ENCODE data around the gene TMEM175.

TMEM175 gene

DNA sequence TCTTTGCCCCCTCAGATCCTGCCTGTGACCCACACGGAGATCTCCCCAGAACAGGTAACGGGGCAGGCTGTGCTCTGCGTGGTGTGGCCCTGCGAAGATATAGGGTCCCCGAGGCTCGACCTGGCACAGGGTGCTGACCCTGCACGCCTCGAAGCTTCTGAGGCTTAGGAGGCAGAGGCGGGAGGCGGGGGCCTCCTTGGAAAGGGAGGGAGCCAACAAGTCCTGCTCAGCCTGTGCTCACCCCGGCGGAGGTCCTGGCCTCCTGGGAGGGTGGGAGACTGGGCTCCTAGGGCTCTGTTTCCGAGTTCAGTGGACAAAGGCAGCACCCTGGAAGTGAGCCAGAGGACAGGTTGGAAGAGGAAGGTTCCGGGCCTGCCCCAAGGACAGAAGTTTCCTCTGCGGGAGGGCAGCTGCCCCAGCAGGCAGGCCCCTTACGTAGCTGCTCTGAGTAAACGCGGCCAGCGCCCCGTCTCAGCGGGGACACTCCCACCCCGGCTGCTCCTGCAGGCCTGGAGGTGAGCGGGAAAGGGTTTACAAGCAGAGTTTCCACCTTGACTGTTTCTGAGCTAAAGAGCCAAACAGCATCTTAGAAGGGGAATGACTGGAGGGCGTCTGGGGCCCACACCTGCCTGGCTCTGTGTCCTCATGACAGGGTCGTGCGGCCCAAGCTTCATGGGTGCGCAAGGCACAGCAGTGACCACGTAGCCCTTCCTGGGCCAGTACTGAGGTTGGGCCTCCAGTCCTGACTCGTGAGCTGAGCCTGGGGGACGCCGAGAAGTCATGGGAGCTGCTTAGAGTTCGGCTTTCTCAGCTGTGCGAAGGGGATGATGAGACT, 16.1 kb downstream of the TMEM175 start:
- no peak for DNase-seq

DNA sequence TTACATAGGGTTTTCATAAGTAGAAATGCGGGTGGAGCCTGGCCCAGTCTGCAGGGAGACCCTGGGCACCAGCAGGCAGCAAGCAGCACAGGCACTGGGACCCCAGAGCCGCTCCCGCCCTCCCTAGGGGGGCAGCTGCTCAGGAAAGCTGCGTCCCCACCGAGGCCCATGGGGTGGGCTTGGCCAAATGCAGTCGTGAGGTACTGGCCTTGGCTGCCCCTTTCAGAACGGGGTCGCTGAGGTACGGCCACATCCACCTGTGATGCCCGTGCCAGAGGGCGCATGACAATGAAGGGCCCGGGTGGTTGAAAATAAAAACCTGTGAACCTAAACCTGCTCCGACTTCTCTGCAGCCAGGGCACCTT, 16.7 kb downstream of the TMEM175 start:
- DNase-seq: no peak

DNA sequence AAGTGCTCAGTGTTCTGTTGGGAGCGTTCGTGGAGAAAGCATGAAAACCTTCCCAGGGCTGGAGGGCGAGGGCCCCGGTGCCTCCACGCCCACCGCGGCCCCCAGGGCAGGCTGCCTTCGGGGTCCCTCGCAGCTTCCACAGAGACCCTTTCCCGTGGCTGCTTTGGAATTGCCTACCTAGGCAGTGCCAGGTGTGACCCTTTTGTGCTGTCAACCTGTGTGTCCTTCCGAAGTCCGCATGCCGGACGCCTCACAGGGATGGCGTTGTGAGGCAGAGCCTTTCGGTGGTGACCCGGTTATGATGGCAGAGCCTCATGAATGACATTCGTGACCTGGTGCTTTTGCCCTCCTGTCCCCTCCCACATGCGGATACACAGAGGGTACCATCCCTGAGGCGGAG, 17.4 kb downstream of the TMEM175 start:
- no peak for DNase-seq

DNA sequence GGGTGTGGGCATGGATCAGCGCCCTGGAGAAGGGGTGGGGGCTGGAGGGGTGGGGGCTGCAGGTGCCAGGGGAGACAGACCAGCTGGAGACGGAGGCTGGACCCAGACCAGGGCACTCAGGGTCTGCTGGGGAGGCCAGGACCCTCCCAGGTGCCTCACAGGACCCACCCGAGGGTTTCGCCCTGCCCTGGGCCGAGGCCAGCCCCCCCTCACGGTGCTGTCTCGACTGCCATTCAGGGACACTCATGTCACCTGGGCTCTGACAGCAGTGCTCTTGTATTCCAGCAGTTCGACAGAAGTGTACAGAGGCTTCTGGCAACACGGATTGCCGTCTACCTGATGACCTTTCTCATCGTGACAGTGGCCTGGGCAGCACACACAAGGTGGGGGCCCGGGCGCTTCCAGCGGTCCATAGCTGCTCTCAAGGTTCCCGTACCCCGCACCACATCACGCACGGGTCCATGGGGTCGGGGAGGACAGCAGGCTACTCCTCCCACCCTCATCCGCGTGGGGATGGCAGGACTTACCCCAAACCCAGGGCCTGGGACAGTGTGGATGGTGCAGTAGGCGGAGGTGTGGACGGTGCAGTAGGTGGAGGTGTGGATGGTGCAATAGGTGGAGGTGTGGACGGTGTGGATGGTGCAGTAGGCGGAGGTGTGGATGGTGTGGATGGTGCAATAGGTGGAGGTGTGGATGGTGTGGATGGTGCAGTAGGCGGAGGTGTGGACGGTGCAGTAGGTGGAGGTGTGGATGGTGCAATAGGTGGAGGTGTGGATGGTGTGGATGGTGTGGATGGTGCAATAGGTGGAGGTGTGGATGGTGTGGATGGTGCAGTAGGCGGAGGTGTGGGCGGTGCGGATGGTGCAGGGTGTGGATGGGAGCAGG, 18.1 kb downstream of the TMEM175 start:
- DNase-seq: no peak

DNA sequence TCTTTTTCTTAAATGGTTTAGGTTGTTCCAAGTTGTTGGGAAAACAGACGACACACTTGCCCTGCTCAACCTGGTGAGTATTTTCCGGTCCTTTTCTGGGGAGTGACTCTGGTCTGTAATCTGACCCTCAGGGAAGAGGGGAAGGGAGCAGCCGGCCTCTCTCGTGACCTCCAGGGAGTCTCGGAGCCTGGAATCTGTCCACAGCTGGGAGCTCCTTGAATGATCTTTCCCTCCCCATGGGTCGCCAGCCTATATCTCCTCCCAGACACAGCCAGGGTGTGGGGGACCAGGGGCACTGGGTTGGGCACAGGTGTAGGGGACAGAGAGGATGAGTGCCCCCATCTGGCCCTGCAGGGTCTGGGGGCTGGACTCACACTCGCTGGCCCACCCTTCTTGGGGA, 18.9 kb downstream of the TMEM175 start:
- DNase-seq: no peak

DNA sequence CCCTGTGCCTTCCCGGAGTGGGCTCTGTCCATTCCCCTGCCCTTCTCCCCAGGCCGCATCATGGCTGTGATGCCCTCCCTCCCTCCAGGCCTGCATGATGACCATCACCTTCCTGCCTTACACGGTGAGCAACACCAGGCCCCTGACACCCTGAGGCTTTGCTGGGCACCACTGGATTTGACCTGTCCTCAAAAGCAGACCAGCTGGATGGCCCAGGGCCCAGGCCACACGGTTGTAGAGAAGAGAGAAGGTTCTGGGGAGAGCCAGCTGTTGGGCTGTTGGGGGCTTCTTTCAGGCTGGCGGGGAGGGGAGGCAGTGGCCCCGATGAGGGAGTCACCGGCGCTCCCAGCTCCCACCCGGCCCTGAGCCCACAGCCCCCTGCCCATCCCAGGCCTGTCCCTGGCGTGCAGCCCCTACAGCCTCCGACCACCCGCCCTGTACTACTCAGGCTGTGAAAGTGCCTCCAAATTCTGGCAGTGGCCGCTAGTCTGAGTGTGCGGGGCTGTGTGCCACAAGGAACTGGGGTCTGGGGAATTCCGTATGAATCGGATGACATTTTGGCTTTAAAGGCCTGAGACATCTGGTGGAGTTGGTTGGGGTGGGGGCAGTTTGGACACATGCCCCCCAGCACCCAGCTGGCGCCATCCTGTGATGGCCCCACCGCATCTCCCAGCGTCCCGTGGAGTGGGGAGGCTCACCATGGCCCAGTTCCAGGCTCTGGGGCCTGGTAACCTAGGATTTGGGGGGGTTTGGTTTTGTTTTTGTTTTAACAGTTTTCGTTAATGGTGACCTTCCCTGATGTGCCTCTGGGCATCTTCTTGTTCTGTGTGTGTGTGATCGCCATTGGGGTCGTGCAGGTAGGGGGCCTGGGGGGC, 19.6 kb downstream of the TMEM175 start:
- DNase-seq: no peak

DNA sequence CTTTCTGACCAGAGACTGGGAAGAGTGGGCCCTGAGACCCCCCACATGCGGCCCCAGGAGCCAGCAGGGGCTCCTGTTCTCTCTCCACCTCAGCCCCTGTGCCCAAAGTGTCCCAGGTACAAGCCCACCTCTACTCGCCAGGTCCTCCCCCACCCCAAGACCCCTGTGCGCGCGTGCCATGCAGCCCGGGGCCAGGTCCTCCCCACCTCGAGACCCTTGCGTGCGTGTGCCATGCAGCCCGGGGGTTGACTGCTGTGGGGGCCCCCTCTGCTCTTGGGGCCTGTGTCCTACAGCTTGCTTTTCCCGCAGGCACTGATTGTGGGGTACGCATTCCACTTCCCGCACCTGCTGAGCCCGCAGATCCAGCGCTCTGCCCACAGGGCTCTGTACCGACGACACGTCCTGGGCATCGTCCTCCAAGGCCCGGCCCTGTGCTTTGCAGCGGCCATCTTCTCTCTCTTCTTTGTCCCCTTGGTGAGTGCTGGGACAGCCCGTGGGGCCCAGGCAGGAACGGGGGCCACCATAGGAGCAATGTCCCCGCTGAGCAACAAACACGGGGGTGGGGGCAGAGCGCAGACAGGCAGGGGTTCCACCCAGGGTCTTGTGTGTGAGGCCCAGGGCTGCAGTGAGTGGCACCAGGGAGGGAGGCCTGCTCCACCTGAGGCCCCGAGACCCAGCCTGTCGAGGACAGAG, 20.8 kb downstream of the TMEM175 start:
- DNase-seq: no peak

DNA sequence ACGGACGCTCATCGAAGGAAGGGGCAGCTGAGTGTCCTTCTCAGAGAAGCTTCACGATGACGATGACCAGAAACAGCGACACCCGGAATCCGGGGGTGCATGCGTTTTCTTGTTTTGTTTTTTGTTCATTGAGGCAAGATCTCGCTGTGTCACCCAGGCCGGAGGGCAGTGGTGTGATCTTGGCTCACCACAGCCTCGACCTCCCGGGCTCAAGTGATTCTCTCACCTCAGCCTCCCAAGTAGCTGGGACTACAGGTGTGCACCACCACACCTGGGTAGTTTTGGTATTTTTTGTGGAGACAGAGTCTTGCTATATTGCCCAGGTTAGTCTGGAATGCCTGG, 21.3 kb downstream of the TMEM175 start:
- DNase-seq: no peak

DNA sequence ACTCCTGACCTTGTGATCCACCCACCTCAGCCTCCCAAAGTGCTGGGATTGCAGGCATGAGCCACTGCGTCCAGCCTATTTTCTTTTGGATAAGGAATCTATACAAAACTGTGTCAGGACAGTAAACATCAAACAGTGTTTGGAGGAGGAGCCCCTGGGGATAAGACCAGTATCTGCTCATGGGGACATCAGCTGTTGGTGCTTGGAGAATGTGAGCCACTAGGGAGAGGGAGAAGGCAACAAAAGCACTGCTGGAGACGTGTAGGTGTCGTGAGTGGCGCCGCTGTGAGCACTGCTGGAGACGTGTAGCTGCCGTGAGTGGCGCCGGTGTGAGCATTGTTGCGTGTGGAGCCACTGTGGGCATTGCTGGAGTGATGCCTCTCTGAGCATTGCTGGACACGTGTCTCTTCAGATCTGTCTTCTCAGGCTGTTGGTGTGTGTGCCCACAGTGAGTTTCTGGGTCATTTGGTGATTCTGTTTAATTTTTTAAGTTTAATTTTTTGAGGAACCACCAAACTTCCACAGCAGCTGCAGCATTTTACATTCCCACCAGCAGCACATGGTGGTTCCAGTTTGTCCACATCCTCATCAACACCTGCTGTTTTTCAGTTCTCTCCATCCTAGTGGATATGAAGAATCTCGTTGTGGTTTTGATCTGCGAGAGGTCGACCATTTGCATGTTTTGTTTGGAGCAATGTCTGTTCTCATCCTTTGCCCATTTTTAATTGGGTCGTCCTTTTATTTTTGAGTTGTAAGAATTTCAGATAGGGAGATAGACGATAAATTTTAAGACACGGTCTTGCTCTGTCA, 22.2 kb downstream of the TMEM175 start:
- DNase-seq: no peak

DNA sequence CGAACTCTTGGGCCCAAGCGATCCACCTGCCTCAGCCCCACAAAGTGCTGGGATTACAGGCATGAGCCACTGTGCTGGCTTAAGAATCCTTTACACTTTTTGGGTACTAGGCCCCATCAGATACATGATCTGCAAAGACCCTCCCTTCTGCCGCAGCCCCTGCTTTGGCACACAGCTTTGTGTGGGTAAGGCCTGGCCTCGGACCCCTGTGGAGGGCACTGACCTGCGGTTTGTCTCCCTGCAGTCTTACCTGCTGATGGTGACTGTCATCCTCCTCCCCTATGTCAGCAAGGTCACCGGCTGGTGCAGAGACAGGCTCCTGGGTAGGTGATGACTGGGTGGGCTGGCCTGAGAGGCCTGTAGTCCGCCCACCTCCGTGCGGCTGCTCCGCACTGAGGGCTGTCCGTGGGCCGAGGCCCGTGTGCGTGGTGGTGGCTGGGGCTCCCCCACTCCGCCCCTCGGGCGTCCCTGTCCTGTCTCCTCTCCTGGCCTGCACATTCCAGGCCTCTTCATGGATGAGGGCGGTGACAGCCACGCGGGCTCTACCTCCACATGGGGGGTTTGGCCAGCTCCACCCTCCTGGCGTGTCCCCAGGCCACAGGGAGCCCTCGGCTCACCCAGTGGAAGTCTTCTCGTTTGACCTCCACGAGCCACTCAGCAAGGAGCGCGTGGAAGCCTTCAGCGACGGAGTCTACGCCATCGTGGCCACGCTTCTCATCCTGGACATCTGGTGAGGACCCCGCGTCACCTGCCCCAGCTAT, 23.1 kb downstream of the TMEM175 start:
- DNase-seq: no peak

DNA sequence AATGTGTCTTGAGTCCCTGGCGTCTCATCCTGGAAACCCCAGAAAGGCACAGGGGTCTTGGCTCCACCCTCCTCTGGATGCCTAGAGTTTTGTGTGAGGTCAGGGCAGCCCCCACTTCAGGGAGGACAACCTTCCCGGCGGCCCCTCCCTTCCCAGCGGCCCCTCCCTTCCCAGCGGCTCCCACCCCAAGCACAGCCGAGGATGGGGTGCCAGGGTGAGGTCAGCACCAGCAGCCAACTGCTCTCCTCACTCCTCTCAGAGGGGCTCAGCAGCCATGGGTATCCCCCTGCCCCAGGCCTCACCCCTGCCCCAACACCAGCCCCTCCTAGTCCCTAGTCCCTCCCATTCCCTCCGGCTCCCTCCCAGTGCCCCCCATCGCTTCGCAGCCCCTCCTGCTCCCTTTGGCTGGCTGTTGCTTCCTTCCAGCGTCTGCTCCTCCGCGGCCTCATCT, 23.7 kb downstream of the TMEM175 start:
- no peak for DNase-seq

DNA sequence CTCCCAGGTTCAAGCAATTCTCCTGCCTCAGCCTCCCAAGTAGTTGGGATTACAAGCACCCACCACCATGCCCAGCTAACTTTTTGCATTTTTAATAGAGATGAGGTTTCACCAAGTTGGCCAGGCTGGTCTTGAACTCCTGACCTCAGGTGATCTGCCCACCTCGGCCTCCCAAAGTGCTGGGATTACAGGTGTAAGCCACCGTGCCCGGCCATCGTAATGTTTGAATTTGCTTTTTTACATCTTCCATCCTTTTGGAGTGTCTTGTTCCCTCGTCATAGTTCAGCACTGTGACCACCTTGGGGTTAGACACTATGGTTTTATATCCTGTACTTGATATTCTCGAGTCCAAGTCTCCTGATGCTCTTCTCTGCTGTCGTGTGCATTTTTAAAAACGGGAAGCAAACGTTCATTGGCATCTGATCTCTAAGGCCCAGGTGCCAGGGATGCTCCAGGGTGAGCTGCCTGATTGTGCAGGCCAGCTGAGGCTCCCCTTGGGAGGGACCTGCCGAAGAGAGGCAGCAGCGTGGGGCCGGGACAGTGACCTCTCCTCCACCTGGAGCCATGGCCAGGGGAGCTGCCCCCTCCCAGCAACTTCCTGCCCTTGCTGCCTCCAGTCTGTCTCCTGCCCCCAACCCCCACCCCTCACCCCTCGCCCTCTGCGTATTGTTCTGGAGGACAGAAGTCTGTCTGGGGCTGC, 24.4 kb downstream of the TMEM175 start:
- no peak for DNase-seq

DNA sequence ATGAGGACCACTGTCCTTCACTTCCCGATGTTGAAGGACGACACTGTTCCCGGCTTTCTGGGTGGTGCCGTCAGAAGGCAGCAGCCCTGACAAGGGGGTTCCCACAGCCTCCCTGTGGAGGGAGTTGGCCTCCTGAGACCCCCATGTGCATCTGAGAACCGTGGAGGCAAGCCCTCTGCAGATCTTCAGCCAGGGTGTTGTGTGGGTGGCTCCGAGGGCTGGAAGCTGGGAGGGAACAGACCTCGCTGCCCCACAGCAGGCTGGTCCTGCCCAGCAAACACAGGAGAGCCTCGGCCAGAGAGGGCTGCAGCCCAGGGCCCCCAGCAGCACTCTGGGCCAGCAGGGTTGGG, 24.9 kb downstream of the TMEM175 start:
- no peak for DNase-seq

DNA sequence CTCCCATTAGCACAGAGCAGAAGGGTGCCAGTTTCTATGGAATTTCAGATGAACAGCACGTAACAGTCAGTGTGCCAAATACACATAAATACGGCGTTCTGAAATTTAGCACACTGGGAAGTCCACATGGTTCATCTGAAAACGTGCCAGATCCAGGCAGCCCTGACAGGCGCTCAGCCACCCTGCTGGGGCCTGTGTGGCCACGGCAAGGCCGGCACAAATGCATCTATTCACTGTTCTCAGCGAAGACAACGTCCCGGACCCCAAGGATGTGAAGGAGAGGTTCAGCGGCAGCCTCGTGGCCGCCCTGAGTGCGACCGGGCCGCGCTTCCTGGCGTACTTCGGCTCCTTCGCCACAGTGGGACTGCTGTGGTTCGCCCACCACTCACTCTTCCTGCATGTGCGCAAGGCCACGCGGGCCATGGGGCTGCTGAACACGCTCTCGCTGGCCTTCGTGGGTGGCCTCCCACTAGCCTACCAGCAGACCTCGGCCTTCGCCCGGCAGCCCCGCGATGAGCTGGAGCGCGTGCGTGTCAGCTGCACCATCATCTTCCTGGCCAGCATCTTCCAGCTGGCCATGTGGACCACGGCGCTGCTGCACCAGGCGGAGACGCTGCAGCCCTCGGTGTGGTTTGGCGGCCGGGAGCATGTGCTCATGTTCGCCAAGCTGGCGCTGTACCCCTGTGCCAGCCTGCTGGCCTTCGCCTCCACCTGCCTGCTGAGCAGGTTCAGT, 25.5 kb downstream of the TMEM175 start:
- no peak for DNase-seq

DNA sequence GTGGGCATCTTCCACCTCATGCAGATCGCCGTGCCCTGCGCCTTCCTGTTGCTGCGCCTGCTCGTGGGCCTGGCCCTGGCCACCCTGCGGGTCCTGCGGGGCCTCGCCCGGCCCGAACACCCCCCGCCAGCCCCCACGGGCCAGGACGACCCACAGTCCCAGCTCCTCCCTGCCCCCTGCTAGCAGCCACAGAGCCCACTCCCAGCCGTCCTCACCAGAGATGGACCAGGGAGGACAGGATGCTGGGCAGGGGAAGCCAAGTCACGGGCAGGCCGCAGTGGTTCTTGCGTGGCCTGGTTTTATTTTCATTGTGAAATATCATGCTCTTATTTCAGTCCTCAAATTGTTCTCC, 26.0 kb downstream of the TMEM175 start:
- no peak for DNase-seq

DNA sequence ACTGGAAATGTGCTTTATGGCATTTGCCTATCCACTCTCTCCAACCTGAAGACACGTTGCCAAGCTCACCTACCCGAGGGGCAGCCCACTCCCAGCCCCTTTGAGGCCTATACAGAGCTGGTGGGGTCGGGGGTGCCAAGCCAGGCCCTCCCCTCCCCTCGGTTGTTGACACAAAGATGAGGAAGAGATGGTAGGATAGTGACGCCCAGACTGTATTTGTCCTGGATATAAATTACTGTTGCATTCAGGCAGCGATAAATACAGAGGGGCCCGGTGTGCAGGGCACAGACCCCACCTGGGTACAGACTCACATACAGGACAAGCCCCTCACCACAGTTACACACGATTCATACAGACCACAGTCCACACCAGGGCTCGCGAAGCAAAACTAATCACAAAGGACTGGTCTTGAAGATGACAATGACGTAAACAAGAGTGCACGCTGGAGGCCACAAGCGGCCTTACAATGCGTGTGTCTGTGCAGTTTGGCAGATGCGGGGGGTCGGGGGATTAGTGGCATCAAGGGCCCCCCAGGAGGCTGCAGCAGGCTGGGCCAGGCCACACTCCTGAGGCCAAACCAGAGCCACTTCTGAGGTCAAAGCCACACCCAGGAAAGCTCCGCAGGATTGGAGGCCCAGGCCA, 26.6 kb downstream of the TMEM175 start:
- DNase-seq: no peak

DNA sequence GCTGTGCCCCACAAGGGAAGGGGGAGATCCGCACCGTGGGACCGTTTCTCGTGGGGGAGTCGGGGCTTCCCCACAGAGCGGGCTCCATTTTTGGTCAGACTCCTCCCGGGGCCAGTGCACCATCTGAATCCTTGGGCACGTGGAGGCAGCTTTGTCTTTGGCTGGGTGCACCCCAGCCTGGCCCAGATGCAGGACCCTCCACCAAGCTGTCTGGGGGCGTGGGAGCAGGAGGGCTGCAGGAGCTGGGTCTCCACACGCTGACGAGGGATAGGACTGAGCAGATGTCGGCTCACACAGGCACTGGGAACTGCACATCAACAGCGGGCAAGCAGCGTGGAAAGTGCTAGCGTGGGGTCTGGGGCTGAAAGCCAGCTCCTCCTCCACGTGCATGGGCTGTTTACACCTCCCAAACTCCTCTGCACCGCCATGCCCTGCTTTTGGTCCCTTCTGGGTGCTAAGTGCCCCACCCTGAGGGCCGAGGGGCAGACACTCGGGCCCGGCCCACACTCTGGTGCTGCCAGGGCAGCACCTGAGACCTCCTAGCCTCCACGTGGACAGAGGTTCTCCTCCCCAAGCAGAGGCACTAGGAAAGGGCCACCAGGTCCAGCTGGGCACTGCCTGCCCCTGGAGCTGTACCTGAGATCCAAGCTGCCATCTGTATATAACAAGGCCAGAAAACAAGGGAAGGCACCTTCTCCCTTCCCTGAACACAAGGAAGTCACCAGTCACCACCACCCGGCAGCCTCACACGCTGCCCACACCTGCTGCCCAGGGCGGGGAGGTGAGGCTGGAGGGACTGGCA, 27.3 kb downstream of the TMEM175 start:
- DNase-seq: no peak

DNA sequence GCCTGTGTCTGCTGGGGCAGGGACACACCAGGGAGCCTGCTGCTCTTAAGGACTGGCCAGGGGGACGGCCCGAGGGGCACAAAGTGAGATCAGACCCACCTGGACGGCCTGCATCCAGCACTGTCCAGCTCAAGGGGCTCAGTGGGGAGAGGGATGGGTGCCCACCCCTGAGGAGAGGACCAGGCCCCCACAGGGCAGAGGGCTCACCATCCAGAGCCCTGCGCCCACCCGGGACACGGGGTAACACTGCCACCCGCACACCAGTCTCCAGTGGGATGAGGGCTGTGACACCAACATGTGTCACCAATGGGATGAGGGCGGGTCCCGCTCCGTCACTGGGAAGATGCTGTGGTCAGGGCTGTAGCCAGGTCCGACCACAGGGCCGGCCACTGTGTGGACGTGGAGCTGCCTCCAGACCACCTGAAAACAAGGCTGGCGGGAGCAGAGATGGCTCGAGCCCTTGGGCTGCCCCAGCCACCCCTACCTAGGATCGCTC, 27.9 kb downstream of the TMEM175 start:
- no peak for DNase-seq
